GM18867 (cell line): ENCODE results near the gene MERTK.
"Not testable (repeated sequence)": the region's sequence is repeated elsewhere in the genome, so short reads cannot be mapped to it uniquely, and the experiment has no call there.

Source experiments
- ATAC-seq: cut with Tn5 transposase; IDR thresholded peaks from one replicate; pipeline ENCODE4 v1.9.1; 2021; ENCODE audit warnings: mild to moderate bottlenecking, moderate library complexity; ENCODE audit not compliant: unreplicated experiment

The MERTK gene

GRCh38 chr2:111897924-111898702 is at the start of gene MERTK:
Gene MERTK (plus strand): TSS chr2:111898607. CDS start chr2:111898736, 129 bp downstream.
- peak; percentile 65 for ATAC-seq

GRCh38 chr2:111850646-111851045 is 47.8 kb upstream of the MERTK start:
- ATAC-seq: not testable (repeated sequence)

- ATAC-seq: not testable (repeated sequence)
These were observed 45.9 kb upstream of the MERTK start for GRCh38 chr2:111852544-111852943.

GRCh38 chr2:111860005-111860404 is 38.4 kb upstream of the MERTK start:
- ATAC-seq: not testable (repeated sequence)

- not testable (repeated sequence) for ATAC-seq
These were observed 33.3 kb upstream of the MERTK start for GRCh38 chr2:111865124-111865523.

- not testable (repeated sequence) for ATAC-seq
These were observed 25.6 kb upstream of the MERTK start for GRCh38 chr2:111872806-111873205.

GRCh38 chr2:111883661-111884591 is 14.5 kb upstream of the MERTK start, which contains the start of gene ANAPC1:
Gene ANAPC1 (minus strand): TSS chr2:111884193. CDS start chr2:111880825, 3,368 bp downstream.
- ATAC-seq: peak; percentile 91

GRCh38 chr2:111884592-111884964 is 13.8 kb upstream of the MERTK start:
- no peak for ATAC-seq

- no peak for ATAC-seq
These were observed 2.4 kb upstream of the MERTK start for GRCh38 chr2:111896024-111896423.

GRCh38 chr2:111896576-111896975 is 1.8 kb upstream of the MERTK start:
- ATAC-seq: no peak

GRCh38 chr2:111897630-111897923 is 830 bp upstream of the MERTK start:
- no peak for ATAC-seq

- no peak for ATAC-seq
These were observed 502 bp downstream of the MERTK start for GRCh38 chr2:111898703-111899514.

- no peak for ATAC-seq
These were observed 2.5 kb downstream of the MERTK start for GRCh38 chr2:111900859-111901258.

- ATAC-seq: no peak
These were observed 5.1 kb downstream of the MERTK start for GRCh38 chr2:111903516-111903915.

- ATAC-seq: no peak
These were observed 5.6 kb downstream of the MERTK start for GRCh38 chr2:111903930-111904439.

GRCh38 chr2:111904726-111905474 is 6.5 kb downstream of the MERTK start:
- ATAC-seq: no peak

- ATAC-seq: not testable (repeated sequence)
These were observed 7.1 kb downstream of the MERTK start for GRCh38 chr2:111905475-111905869.

GRCh38 chr2:111905990-111906735 is 7.8 kb downstream of the MERTK start:
- ATAC-seq: peak; percentile 65

- ATAC-seq: no peak
These were observed 10.2 kb downstream of the MERTK start for GRCh38 chr2:111908578-111908977.
